ENCODE results near the gene ACTA1.
A peak's percentile ranks its signal among the peaks of the same experiment; 100 is the strongest.
"Not testable (repeated sequence)": the region's sequence is repeated elsewhere in the genome, so short reads cannot be mapped to it uniquely, and the experiment has no call there.

Gene ACTA1

GRCh38 chr1:229407206-229408026 lies 26.5 kb downstream of the ACTA1 start:
- no peak for DNase-seq

GRCh38 chr1:229406798-229407197 lies 27.1 kb downstream of the ACTA1 start:
- no peak for DNase-seq

- DNase-seq = no peak
These were observed 30.3 kb downstream of the ACTA1 start for GRCh38 chr1:229403573-229403972.

- DNase-seq = no peak
These were observed 30.9 kb downstream of the ACTA1 start for GRCh38 chr1:229402993-229403392.

- DNase-seq = not testable (repeated sequence)
These were observed 31.6 kb downstream of the ACTA1 start for GRCh38 chr1:229402329-229402728.

- no peak for DNase-seq
These were observed 36.1 kb downstream of the ACTA1 start for GRCh38 chr1:229397762-229398161.

- no peak for DNase-seq
These were observed 37.2 kb downstream of the ACTA1 start for GRCh38 chr1:229396585-229397206.

- not testable (repeated sequence) for DNase-seq
These were observed 39.4 kb downstream of the ACTA1 start for GRCh38 chr1:229394517-229394916.

GRCh38 chr1:229392936-229393335 lies 41.0 kb downstream of the ACTA1 start:
- no peak for DNase-seq

GRCh38 chr1:229390130-229390529 lies 43.8 kb downstream of the ACTA1 start:
- no peak for DNase-seq

- peak; percentile 81 for DNase-seq
These were observed 44.9 kb downstream of the ACTA1 start for GRCh38 chr1:229388897-229389580.

- no peak for DNase-seq
These were observed 47.9 kb downstream of the ACTA1 start for GRCh38 chr1:229385853-229386456.

GRCh38 chr1:229384822-229385221 lies 49.1 kb downstream of the ACTA1 start:
- no peak for DNase-seq

- peak; percentile 78 for DNase-seq
These were observed 49.9 kb downstream of the ACTA1 start for GRCh38 chr1:229383961-229384360.

- no peak for DNase-seq
These were observed 50.7 kb downstream of the ACTA1 start for GRCh38 chr1:229383188-229383587.

Measured in HCEC 1CT (cell line).